ENCODE measurements around the gene CKLF.

The CKLF gene

DNA sequence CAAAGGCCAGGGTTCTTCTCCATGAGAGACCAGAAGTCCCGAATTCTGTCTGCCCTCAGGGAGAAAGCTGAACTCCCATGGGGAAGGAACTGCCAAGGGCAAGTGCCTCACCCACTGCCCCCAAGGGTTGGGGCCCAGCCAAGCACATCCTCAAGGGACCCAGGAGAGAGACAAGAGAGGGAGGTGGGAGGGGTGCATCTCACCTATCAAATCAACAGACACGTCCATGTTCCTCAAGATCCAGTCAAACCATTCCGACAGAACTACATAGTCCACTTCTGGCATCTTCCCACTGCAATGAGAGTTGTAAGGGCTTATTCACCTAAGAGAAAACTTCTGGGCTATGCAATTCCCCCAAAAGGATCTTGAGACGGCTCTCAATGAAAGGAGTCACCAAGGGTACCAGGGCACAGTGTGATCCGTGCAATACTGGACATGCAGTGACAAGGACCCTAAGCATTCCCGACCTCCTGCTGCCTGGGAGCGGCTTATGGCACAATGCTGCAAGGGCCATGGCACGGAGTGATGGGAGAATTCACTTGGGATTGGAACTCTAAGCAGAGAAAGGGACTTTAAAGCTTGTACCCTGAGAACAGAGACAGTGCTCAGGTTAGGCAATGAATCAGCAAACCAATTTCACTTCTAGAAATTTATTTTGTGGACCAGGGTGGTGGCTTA is 34.7 kb upstream of the CKLF start:
- no peak for DNase-seq (ENCODE audit: low read depth in 3 of 3, low spot score in 1 of 3)

- no peak for DNase-seq (ENCODE audit: low read depth in 3 of 3, low spot score in 1 of 3)
Observed at GRCh38 chr16:66519482-66520373, 32.6 kb upstream of the CKLF start.

DNA sequence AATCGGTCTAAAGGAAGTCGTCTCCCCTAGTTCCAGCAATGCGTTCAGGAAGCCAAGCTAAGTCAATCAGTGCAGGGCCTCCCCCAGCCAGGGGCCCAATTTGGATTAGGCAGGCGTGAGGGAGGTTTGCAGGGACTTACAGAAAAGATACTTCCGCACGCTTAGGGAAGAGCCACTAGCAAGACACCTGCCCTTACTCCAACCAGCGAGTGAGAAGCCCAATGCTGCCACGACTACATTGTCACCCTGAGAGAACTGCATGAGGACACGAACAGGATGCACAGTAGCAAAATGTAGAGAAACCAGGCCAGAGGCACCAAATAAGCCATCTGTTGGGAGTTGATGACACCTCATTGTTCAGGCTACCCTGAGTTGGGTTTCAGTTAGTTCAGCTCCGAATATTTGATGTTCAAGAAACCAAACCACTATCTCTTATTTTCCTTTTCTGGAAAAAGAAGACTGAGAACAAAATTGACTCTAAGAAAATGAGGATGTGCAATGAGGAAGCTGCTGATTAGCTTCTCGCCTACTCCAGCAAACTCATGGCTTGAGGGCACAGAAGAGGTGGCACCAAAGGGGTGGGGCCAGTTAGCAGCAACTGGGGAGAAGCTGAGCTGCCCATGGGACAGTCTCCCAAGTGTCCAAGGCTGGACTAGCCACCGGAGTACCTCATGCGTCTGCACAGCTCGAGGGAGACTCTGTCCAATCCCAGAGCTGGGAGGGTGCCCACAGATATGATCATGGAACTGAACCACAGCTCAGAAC is 31.8 kb upstream of the CKLF start:
- DNase-seq (ENCODE audit: low read depth in 3 of 3, low spot score in 1 of 3): no peak

DNA sequence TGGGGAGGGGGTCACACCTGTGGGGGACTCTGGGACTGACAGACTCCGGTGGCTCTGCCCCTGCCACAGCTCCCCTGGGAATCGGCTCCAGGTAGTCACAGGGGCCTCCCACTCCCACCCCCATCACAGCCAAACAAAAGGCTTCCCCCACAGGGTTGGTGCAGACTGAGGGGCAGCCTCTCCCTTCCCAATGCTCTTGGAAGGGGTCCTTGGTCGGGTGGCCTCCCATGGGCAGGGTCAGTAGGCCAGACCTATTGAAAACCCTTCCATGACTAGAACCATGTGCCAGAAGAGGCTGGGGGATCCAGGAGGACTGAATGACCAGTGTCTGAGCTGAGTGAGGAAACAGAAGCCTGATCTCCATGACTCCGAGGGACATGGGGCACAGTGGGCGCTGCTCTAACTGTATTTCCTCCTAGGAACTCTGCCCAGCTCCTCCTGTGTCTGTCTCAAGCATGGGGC is 31.1 kb upstream of the CKLF start:
- no peak for DNase-seq (ENCODE audit: low read depth in 3 of 3, low spot score in 1 of 3)

GRCh38 chr16:66521951-66522771 is 30.2 kb upstream of the CKLF start:
- DNase-seq (ENCODE audit: low read depth in 3 of 3, low spot score in 1 of 3): peak; percentile 73 to 82 (median 82)

DNA sequence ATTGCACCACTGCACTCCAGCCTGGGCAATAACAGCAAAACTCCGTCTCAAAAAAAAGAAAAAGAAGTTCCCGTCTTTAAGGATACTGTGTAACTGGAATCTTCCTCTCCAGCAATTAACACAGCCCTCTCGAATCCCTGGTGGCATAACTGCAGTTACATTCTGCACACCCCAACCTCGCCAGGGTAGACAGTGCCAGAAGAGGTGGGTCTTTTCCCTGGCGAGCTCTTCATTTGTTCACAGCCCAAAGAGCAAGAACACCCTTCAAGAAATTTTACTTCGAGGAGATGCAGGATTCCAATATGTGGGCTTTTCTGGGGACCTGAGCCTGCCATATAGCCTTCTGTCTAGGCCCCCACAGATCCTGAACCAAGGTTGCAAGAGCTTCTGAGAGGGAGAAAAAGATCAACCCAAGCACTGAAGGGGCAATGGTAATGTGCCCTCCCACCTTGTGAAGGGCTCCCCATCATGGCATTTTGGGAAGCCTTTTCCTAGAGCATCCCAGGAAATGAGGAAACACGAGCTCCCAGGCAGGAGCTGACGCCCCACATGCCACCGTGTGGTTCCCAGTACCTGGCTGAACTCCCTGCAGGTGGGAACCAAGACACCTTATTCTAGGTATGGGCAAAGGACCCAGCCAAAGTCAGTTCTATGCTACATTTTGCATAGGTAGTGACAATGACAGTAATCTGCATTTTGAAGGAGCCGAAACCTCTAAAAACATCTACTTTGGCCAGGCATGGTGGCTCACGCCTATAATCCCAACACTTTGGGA is 29.4 kb upstream of the CKLF start:
- no peak for DNase-seq (ENCODE audit: low read depth in 3 of 3, low spot score in 1 of 3)

- no peak for DNase-seq (ENCODE audit: low read depth in 3 of 3, low spot score in 1 of 3)
Observed at GRCh38 chr16:66523861-66524354, 28.5 kb upstream of the CKLF start.

DNA sequence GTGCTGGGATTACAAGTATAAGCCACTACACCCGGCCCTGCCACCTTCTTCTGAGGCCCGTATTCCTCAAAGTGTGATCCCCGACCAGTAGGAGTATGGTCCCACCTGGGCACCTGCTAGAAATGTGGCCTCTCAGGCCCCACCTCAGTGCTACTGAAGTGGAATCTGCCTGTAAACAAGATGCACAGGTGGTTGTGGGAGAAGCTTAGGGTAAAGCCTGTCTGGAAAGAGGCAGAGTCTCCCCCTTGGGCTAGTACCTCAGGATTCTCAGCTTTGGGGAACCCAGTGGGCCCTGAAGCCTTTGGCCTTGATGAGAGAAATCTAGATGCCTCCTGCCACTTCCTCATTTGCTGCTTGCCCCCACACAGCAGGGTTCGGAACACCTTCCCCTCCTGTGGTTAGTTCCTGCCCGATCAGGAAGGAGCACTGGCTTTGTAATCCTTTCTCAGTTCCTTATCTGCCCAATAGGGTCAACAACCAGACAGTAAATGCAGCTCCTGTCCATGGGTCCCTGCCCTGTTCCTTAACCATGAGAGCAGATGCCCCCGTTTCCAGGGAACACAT is 27.7 kb upstream of the CKLF start:
- DNase-seq (ENCODE audit: low read depth in 3 of 3, low spot score in 1 of 3): no peak

DNA sequence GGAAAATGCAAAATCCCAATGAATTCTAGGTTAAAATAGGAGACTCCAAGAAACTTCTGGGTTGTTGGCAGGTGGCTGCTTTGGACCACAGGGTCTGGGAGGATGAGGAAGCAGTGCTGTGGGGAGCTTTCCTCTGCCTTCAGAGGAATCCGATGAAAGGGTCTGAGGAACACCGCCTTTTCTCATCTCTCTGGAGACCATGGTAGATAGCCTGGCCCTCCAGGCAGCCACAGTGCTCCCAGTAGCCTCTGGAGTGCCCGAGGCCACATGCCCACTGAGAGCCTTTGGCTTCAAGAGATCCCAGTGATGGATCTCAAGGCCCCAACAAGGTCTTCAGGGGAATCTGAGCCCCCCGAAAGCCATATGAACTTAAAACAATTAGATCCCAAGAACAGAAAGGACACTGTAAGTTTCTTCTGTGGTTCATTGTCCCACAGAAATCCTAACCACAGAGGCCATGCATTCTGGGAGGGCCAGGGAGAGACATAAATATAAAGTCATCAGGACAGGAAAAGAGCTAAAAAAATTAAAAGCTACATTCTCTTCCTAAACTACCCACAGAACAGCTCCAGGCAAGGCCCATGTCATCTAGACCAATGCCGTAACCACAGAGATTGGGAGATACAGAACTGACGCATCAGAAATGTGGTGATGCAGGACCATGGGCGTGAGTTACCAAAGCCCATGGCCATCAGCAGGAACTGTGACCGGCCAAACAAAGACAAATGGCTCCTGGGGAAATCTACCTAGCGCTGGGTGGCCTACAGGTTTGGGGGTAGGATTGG is 26.8 kb upstream of the CKLF start:
- DNase-seq (ENCODE audit: low read depth in 3 of 3, low spot score in 1 of 3): no peak

DNA sequence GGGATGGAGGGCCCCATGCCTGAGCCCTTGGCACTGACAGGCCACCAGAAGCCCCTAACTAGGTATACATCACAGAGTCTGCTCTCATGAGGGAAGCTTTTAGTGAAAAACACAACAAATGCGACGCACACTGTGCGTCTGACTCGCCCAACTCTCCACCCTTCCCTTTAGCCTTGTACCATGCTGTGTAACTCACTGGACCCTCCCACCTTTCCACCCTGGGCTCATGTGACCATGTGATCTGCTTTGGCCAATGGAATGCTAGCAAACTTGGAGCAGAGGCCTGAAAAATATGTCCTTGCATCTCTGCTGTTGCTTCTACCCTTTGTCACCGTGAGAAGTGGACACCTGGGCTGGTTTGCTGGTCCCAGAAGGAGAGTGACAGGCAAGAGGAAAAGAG is 24.1 kb upstream of the CKLF start:
- DNase-seq (ENCODE audit: low read depth in 3 of 3, low spot score in 1 of 3): no peak

DNA sequence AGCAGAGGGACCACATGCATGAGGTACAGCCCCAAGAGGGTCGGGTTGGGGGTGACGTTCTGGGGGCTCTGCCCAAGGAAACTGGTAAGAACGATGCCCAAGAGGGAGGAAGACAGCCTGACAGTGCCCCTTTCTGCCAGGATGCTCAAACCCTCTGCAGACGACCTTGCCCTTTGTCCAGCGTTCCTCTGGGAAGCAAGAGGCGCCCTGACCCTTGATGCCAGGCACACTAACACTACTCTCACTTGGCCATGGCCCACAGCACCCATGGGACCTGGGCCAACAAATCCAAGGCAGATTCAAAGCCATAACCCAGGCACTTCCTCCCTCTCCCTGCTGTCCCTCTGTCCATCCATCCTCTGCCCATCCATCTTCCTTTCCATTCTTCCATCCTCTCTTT is 22.9 kb upstream of the CKLF start:
- no peak for DNase-seq (ENCODE audit: low read depth in 3 of 3, low spot score in 1 of 3)

DNA sequence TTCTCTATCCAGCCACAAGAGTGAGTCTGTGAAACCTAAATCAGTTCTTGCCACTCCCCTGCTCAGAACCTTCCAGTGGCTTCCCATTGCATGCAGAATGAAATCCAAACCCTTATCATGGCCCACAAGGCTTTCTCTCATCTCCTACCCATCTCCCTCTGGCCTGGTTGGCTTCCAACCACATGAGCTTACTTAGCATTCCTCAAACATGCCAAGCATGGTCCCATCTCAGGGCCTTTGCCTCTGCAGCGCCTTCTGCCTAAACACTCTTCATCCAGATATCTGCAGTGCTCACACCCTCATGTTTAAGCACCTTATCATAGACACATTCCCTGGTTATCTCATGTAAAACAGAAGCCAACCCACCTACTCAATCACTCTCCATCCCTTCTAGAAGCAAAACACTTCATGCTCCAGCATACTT is 18.0 kb upstream of the CKLF start:
- DNase-seq (ENCODE audit: low read depth in 3 of 3, low spot score in 1 of 3): no peak

DNA sequence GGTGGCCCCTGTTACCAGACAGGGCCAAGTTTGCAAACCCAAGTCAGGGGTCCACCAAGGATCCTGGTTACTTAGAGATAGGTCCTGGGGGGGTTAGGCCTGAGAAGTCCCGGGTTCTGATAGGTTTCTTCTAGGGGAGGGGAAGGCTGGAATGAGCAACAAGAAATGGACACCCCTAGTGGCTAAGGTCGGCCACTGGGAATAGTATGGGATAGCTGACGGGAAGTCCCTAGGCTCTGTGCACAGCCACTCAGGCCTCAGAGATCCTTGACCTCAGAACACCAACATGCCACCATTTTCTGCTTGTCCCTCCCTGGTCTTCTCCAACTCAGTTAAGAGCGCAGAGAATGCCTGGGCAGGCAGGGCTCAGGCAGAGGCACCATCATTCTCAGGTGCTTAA is 15.9 kb upstream of the CKLF start:
- no peak for DNase-seq (ENCODE audit: low read depth in 3 of 3, low spot score in 1 of 3)

DNA sequence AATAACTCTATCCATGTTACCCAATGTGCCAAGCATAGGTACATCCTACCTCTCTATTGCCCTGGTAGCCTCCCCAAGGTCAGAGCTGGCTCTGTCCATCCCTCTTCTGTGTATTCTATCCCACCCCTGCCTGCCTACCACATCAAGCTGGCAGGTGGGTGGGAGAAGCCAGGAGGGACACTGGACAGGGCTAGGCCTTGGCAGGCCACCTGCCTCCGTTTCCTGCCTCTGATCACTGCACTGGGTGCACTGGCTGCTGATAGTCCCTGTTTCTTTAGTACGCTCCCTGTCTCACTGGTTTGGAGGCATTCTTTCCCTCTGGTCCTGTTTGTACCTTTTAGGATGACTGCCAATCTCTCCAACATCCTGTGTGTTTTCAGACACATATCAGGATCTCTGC is 15.1 kb upstream of the CKLF start:
- DNase-seq (ENCODE audit: low read depth in 3 of 3, low spot score in 1 of 3): no peak

DNA sequence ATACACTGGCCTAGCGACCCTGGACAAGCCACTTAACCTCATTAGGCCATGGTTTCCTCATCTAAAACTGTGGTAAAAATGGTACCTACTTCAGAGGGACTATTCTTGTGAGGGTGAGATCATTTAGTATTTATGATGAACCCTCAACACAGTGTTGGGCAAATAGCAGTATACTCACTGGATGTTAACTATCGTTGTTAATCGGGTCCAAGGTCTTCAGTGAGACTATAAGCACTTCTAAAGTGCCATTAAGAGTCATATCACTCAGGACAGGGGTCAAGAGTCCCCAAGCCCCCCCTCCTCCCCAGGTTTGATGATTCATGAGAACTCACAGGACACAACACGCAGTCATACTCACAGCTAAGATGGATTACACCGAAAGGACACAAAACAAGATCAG is 13.5 kb upstream of the CKLF start:
- DNase-seq (ENCODE audit: low read depth in 3 of 3, low spot score in 1 of 3): no peak

DNA sequence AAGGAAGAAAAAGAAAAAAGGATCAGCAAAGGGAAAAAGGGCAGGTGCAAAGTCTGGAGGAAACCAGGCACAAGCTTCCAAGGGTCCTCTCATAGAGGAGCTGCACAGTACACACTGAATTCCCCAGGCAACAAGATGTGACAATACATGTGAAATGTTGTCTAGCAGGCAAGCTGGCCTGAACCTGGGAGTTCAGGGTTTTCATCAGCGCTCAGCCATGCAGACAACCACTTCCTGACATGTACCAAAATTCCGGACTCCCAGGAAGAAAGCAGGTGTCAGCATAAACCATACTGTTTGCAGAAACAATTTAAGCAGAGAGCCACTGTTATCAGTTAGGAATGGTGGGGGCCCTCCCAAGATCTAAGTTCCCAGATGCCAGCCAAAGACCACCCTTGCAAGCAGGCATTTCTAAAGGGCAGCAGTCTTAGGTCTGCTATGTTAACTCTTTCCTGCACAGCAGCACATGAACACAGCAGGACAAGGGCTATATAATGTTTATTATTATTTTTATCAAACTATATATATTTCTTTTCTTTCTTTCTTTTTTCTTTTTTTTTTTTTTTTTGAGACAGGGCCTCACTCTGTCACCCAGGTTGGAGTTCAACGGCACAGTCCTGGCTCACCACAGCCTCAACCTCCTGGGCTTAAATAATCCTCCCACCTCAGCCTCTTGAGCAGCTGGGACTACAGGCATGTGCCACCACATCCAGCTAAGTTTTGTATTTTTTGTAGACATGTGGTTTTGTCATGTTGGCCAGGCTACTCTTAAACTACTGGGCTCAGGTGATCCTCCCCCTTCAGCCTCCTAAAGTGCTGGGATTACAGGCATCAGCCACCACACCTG is 12.5 kb upstream of the CKLF start:
- DNase-seq (ENCODE audit: low read depth in 3 of 3, low spot score in 1 of 3): no peak

- no peak for DNase-seq (ENCODE audit: low read depth in 3 of 3, low spot score in 1 of 3)
Observed at GRCh38 chr16:66541388-66542355, 10.7 kb upstream of the CKLF start.

Data from stimulated activated CD4-positive, alpha-beta T cell treated with anti-CD3 and anti-CD28 coated beads, TNF-alpha, amount 100 ng/mL, for 1 hour (primary cell).